Bronchial epithelial cell (primary cell): ENCODE measurements around the gene ZNF26. TPM values are rescaled to one million over a fixed set of nuclear protein-coding genes. Genes with fewer than 3 reads are reported as not detected.

Experiments used
- DNase-seq: peaks from one replicate; pipeline ENCODE4 v3.0.0-alpha.2; 2010; ENCODE audit warnings: low read depth
- FAIRE-seq: peaks from 2 replicates; lab custom pipeline; 2011; peaks lifted over from hg19 to GRCh38; lab: Jason Lieb, UNC
- H3K27me3 ChIP-seq: 2 replicates; pipeline ENCODE4 v1.5.1; 2011; ENCODE audit warnings: low read length; ENCODE audit not compliant: control insufficient read depth, insufficient read depth
- H3K36me3 ChIP-seq: 2 replicates; pipeline ENCODE4 v1.5.1; 2011; ENCODE audit warnings: low read length; ENCODE audit not compliant: control insufficient read depth, insufficient read depth
- H3K4me3 ChIP-seq: 2 replicates; pipeline ENCODE4 v1.5.1; 2011; ENCODE audit warnings: mild to moderate bottlenecking, low read depth, low read length, control low read depth
- CTCF ChIP-seq: IDR thresholded peaks from 2 replicates; pipeline ENCODE4 v1.5.1; 2011; ENCODE audit warnings: mild to moderate bottlenecking, moderate library complexity, low read length, control low read depth, inconsistent platforms; ENCODE audit not compliant: insufficient read depth, severe bottlenecking
- total RNA-seq: library from RNA; depleted of rRNA; stranded (reverse); fragments of >200 nt; gene quantifications from 2 replicates; pipeline ENCODE4 v1.2.1, GENCODE V29; 2014

ZNF26 gene
- total RNA-seq, 1 donor from 2014 or later, result 13.4 TPM

- Histone ChIP-seq H3K27me3 (no peaks in the 10 kb centered on the region), H3K4me3 (no peak overlapping the region), H3K36me3 (peaks cover 3% of the 10 kb centered on the region)
- DNase-seq (no peak), FAIRE-seq (no peak)
- no peak for TF ChIP-seq CTCF
Measured at GRCh38 chr12:132998741-132999140, 12.6 kb downstream of the ZNF26 start.

GRCh38 chr12:133010657-133011297 lies 24.6 kb downstream of the ZNF26 start:
- DNase-seq (no peak), FAIRE-seq (no peak)
- H3K27me3 ChIP-seq, result no peaks in the 10 kb centered on the region
- no peak overlapping the region for H3K4me3 ChIP-seq
- peaks cover 20% of the 10 kb centered on the region for H3K36me3 ChIP-seq
- TF ChIP-seq CTCF, result no peak

GRCh38 chr12:133023566-133023965 lies 37.4 kb downstream of the ZNF26 start:
- Histone ChIP-seq H3K27me3 (no peaks in the 10 kb centered on the region), H3K4me3 (no peak overlapping the region), H3K36me3 (no peaks in the 10 kb centered on the region)
- no peak for TF ChIP-seq CTCF
- FAIRE-seq (no peak), DNase-seq (peak; percentile 13)

- FAIRE-seq (no peak), DNase-seq (no peak)
- no peak for TF ChIP-seq CTCF
- H3K36me3 ChIP-seq, result no peaks in the 10 kb centered on the region
- H3K4me3 ChIP-seq, result no peak overlapping the region
- H3K27me3 ChIP-seq, result no peaks in the 10 kb centered on the region
Measured at GRCh38 chr12:133026996-133027395, 40.8 kb downstream of the ZNF26 start.

GRCh38 chr12:133037207-133038005 lies 51.2 kb downstream of the ZNF26 start, which contains the start of gene ZNF84:
Gene ZNF84 (plus strand): TSS chr12:133037509. CDS start chr12:133041468, 3,959 bp downstream.
- TF ChIP-seq CTCF, result no peak
- Histone ChIP-seq H3K27me3 (no peaks in the 10 kb centered on the region), H3K36me3 (peaks cover 4% of the 10 kb centered on the region), H3K4me3 (peak within 1 kb of the TSS; percentile 72)
- FAIRE-seq, result no peak
- DNase-seq, result peak; percentile 93
